ENCODE measurements around the gene CRYZL1.
A peak's percentile ranks its signal among the peaks of the same experiment; 100 is the strongest.

CRYZL1 gene

GRCh38 chr21:33546086-33546485 lies 95.5 kb downstream of the CRYZL1 start:
- WGBS: 92% methylated on average over 3 of the region's 3 CpGs
- Histone ChIP-seq H3K4me1 (ENCODE audit: insufficient read depth, low read length) (peaks cover 15% of the 10 kb centered on the region; the same call in 1 of the 2 replicates), H3K27ac (ENCODE audit: low read depth, low read length) (no peak overlapping the region), H3K9ac (ENCODE audit: low read depth, low read length) (no peak overlapping the region), H3K9me3 (ENCODE audit: insufficient read depth, low read depth, low read length) (no peaks in the 10 kb centered on the region), H3K36me3 (ENCODE audit: insufficient read depth, low read length) (peaks cover 52% of the 10 kb centered on the region), H3K4me3 (ENCODE audit: low read length) (peak overlapping the region; percentile 96; the same call in 1 of the 2 replicates), H3K27me3 (ENCODE audit: insufficient read depth, low read length) (no peaks in the 10 kb centered on the region)

DNA sequence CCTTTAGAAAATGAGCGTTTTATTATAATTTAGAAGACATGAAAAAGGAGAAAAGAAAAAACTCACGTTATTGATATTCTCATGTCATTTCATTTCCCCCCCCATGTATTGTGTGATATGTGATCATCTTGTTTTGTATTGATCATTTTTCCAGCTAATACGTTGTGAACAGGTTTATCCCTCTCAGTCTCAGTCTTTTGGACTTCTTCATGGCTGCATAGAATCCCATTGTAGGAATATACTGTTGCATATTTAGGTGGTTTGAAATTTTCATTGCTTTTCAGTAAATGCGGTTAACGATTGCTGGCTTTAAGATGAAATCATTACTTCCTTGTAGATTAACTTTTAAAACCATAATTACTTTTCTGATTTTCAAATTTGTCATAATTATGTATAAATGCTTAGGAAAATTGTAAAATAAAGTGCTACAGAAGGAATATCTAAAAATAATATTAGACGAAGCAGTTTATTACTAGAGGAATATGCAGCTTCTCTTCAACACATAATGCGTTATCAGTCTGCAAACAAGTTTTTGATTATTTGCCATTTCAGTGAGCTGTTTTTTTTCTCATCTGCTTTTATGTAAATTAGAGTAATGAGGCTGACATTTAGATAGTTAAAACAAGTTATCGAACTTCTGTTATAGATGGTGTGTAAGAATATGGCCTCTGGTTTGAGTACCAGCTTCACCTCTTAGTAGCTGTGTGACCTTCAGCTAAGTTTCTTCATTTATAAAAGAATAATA lies 96.9 kb downstream of the CRYZL1 start:
- H3K9me3 ChIP-seq (ENCODE audit: insufficient read depth, low read depth, low read length): no peaks in the 10 kb centered on the region
- H3K27ac ChIP-seq (ENCODE audit: low read depth, low read length): no peak overlapping the region
- peaks cover 46% of the 10 kb centered on the region for H3K36me3 ChIP-seq (ENCODE audit: insufficient read depth, low read length)
- WGBS: 57% methylated on average over 6 of the region's 8 CpGs
- peaks cover 23% of the 10 kb centered on the region for H3K4me1 ChIP-seq (ENCODE audit: insufficient read depth, low read length)
- no peaks in the 10 kb centered on the region for H3K27me3 ChIP-seq (ENCODE audit: insufficient read depth, low read length)
- peak overlapping the region; percentile 96 for H3K4me3 ChIP-seq (ENCODE audit: low read length)
- peak overlapping the region; percentile 98; the same call in 1 of the 2 replicates for H3K9ac ChIP-seq (ENCODE audit: low read depth, low read length)

- Histone ChIP-seq H3K9me3 (ENCODE audit: insufficient read depth, low read depth, low read length) (no peaks in the 10 kb centered on the region), H3K27me3 (ENCODE audit: insufficient read depth, low read length) (no peaks in the 10 kb centered on the region), H3K9ac (ENCODE audit: low read depth, low read length) (peak overlapping the region; percentile 98), H3K27ac (ENCODE audit: low read depth, low read length) (peak overlapping the region; percentile 99), H3K4me1 (ENCODE audit: insufficient read depth, low read length) (peaks cover 23% of the 10 kb centered on the region), H3K36me3 (ENCODE audit: insufficient read depth, low read length) (peaks cover 45% of the 10 kb centered on the region), H3K4me3 (ENCODE audit: low read length) (peak overlapping the region; percentile 96)
- under 1% methylated on average over 26 of the region's 26 CpGs for WGBS
Measured at GRCh38 chr21:33543505-33544129, 97.9 kb downstream of the CRYZL1 start.

DNA sequence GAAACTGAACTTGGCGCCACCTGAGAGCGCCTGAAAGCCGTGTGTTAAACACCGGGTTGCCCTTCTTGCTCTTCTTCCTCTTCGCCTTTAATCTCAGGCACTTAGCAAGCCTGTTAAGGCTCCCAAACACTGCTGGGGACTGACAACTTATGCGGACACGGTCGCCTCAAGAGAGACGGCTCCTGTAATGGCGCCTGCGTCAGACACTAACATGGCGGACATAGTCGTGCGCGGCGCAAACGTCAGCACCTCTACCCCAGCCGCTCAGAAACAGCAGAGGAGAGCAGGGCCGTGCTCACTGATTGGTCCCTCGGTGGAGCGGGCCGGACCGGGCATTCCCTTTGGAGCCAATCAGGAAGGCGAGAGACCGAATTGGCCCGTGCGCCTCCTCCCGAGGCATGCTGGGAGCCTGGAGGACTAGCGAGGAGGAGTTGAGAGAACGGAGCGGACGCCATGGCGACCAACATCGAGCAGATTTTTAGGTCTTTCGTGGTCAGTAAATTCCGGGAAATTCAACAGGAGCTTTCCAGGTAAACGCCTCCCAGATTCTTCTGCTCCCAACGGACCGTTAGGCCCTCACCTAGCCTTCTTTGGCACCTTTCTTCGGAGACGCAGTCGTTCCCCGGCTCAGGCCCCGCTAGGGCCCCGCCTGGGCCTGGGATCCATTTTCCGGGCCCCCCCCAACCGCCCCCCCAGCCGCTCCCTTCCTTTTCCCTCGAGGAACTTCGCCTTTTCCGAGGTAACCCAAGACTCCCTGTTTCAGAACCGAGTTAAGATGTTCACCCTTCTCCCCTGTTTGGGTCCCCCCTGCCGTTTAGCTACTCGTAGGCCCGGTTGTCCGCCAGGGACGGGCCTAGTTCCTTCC lies 98.7 kb downstream of the CRYZL1 start, which contains the start of gene SON:
TSS of gene SON (plus strand) at position 399 of the 865 bp plus-strand sequence. CDS start at position 454, 55 bp downstream.
- Histone ChIP-seq H3K27me3 (ENCODE audit: insufficient read depth, low read length) (no peaks in the 10 kb centered on the region), H3K36me3 (ENCODE audit: insufficient read depth, low read length) (peaks cover 45% of the 10 kb centered on the region), H3K9ac (ENCODE audit: low read depth, low read length) (peak within 1 kb of the TSS; percentile 98), H3K9me3 (ENCODE audit: insufficient read depth, low read depth, low read length) (no peaks in the 10 kb centered on the region), H3K4me1 (ENCODE audit: insufficient read depth, low read length) (peaks cover 23% of the 10 kb centered on the region), H3K27ac (ENCODE audit: low read depth, low read length) (peak within 1 kb of the TSS; percentile 99), H3K4me3 (ENCODE audit: low read length) (peak within 1 kb of the TSS; percentile 96)
- WGBS: under 1% methylated on average over 57 of the region's 57 CpGs

DNA sequence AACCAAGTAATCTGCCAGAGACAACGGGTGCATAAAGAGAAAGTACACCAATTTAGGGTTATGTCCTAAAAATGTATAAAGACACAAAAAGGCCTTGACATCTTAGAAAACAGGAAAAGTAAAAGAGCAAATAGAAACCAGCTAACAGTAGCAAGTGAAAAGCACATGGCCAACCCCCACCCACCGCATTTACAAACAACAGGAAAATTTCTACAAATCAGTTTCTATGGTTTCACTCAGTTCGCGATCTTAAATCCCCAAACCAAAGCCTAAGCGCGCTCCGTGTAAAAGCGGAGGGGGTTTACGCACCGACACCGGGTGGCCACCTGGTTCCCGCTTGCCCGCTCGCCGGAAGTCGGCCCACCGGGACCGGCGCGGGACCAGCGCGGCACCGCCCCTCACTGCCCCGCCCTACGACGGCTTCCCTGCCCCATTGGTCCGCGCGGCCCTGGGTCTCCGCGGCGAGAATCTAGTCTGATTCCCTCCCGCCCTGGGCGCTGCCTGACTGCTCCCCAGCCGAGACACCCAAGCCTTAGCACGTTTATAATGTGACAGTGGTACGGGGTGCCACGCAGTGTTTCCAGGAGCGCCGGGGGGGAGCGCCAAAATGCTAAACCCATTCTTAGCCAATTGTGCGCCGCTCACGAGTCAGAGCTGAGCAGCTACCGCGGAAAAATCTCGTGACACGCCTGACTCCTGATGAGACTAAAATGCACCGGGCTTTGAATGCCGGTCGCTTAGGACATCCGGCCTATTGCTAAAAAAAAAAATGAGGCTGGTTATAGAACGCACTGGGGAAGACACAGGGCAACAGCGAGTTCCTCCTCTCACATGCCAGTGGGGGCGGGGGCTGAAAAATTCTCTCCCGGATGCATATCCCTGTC lies 99.5 kb downstream of the CRYZL1 start, which contains the start of gene GART:
TSS of gene GART (minus strand) at position 362 of the 884 bp plus-strand sequence. CDS start 2,802 bp downstream, outside the sequence.
- no peaks in the 10 kb centered on the region for H3K27me3 ChIP-seq (ENCODE audit: insufficient read depth, low read length)
- peaks cover 23% of the 10 kb centered on the region for H3K4me1 ChIP-seq (ENCODE audit: insufficient read depth, low read length)
- peak within 1 kb of the TSS; percentile 99 for H3K27ac ChIP-seq (ENCODE audit: low read depth, low read length)
- no peaks in the 10 kb centered on the region for H3K9me3 ChIP-seq (ENCODE audit: insufficient read depth, low read depth, low read length)
- H3K36me3 ChIP-seq (ENCODE audit: insufficient read depth, low read length): peaks cover 47% of the 10 kb centered on the region
- peak within 1 kb of the TSS; percentile 98 for H3K9ac ChIP-seq (ENCODE audit: low read depth, low read length)
- H3K4me3 ChIP-seq (ENCODE audit: low read length): peak within 1 kb of the TSS; percentile 96
- under 1% methylated on average over 55 of the region's 56 CpGs for WGBS

- Histone ChIP-seq H3K9ac (ENCODE audit: low read depth, low read length) (peak overlapping the region; percentile 98), H3K4me1 (ENCODE audit: insufficient read depth, low read length) (peaks cover 23% of the 10 kb centered on the region), H3K27me3 (ENCODE audit: insufficient read depth, low read length) (no peaks in the 10 kb centered on the region), H3K27ac (ENCODE audit: low read depth, low read length) (peak overlapping the region; percentile 99), H3K4me3 (ENCODE audit: low read length) (peak overlapping the region; percentile 96), H3K9me3 (ENCODE audit: insufficient read depth, low read depth, low read length) (no peaks in the 10 kb centered on the region), H3K36me3 (ENCODE audit: insufficient read depth, low read length) (peaks cover 47% of the 10 kb centered on the region)
- WGBS: 39% methylated on average over 17 of the region's 19 CpGs
Measured at GRCh38 chr21:33541105-33541711, 100.3 kb downstream of the CRYZL1 start.

DNA sequence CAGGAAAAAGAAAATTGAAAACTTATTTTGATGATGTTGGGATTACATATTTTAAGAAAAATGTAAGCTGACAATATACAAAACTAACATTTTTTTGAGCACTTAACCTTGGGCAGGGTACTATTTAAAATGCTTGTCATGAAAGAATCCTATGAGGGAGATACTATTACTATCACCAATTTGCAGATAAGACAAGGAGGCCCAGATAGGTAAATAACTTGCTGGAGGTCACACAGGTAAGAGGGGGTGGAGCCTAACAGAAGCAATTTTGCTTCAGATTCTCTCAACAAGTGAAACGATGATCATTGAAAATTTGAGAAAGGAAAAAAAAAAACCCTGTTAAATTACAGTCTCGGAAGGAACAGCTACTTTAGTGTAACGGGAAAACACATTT lies 100.8 kb downstream of the CRYZL1 start:
- 62% methylated on average over 2 of the region's 3 CpGs for WGBS
- Histone ChIP-seq H3K9me3 (ENCODE audit: insufficient read depth, low read depth, low read length) (no peaks in the 10 kb centered on the region), H3K27ac (ENCODE audit: low read depth, low read length) (no peak overlapping the region), H3K4me1 (ENCODE audit: insufficient read depth, low read length) (peaks cover 23% of the 10 kb centered on the region), H3K36me3 (ENCODE audit: insufficient read depth, low read length) (peaks cover 47% of the 10 kb centered on the region), H3K27me3 (ENCODE audit: insufficient read depth, low read length) (no peaks in the 10 kb centered on the region), H3K9ac (ENCODE audit: low read depth, low read length) (no peak overlapping the region), H3K4me3 (ENCODE audit: low read length) (peak overlapping the region; percentile 96)

GRCh38 chr21:33539616-33540015 lies 101.9 kb downstream of the CRYZL1 start:
- Histone ChIP-seq H3K4me3 (ENCODE audit: low read length) (no peak overlapping the region), H3K4me1 (ENCODE audit: insufficient read depth, low read length) (peaks cover 12% of the 10 kb centered on the region), H3K27me3 (ENCODE audit: insufficient read depth, low read length) (no peaks in the 10 kb centered on the region), H3K9ac (ENCODE audit: low read depth, low read length) (no peak overlapping the region; the same call in 1 of the 2 replicates), H3K27ac (ENCODE audit: low read depth, low read length) (no peak overlapping the region), H3K36me3 (ENCODE audit: insufficient read depth, low read length) (peaks cover 58% of the 10 kb centered on the region), H3K9me3 (ENCODE audit: insufficient read depth, low read depth, low read length) (no peaks in the 10 kb centered on the region)
- 94% methylated on average over 3 of the region's 4 CpGs for WGBS
